ENCODE data around the gene RNF183.

The RNF183 gene

GRCh38 chr9:113299800-113300292, 3.3 kb downstream of the RNF183 start:
- TF ChIP-seq, protein P1, sequence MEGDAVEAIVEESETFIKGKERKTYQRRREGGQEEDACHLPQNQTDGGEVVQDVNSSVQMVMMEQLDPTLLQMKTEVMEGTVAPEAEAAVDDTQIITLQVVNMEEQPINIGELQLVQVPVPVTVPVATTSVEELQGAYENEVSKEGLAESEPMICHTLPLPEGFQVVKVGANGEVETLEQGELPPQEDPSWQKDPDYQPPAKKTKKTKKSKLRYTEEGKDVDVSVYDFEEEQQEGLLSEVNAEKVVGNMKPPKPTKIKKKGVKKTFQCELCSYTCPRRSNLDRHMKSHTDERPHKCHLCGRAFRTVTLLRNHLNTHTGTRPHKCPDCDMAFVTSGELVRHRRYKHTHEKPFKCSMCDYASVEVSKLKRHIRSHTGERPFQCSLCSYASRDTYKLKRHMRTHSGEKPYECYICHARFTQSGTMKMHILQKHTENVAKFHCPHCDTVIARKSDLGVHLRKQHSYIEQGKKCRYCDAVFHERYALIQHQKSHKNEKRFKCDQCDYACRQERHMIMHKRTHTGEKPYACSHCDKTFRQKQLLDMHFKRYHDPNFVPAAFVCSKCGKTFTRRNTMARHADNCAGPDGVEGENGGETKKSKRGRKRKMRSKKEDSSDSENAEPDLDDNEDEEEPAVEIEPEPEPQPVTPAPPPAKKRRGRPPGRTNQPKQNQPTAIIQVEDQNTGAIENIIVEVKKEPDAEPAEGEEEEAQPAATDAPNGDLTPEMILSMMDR (IDR thresholded peaks at IDR 0.05), result no peak

DNA sequence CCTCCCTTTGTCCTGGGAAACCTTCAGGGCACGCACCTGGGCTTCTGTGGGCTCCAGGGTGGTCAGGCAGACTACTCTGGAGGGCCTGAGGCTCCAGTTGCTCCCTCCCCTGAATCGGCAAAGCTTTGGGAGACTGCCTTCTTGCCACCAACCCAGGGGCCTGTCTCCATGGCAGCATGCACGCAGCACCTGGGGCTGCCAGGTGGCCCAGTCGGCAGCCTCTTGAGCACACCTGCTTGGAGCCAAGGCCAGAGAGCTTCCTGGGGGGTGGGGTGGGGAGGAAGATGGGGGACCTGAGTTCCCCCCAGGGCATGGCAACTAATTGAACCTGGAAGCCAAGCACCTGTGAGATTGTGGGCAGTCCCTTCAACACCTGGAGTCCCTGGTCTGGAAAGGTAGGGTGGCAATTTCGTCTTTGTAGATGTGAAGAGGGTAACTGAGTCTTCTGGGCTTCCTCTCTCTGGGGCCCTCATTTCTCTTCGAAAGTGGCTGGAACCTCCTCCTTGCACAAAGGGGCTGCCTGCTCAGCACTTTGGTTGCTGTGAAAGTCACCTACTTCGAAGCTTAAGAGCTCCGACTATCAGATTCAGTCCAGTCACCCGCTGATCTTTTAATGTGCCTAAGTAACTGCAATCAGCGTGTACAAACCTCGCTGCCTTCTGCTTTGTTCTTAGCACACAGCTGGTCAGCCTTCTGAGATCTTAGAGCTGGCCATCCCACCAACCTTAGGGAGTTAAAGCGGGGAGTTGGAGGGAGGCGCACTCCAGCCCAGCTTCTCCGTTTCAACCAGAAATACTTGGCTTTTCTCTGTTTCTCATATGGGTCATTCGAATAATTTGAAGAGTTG, 4.0 kb downstream of the RNF183 start:
- TF ChIP-seq, protein P1 (IDR thresholded peaks at IDR 0.05), result no peak

DNA sequence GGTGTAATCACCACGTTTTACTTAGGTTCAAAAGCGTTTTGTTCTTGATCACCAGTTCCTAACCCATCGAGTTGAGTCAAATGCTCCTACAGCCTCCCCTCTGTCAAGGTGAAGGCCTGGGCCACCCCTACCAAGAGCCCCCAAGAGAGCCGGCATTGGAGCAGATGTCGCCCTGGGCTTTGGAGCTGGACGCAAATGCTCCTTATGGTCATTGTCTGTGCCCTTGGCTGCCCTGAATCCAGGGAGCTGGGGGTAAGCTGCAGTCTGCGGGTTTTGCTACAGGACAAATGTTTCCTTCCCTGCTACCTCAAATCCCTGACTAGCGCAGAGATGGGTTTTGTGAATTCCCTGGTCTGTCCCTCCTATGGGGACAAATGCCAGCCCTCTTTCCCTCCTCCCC, 4.9 kb downstream of the RNF183 start:
- TF ChIP-seq, protein P1 (IDR thresholded peaks at IDR 0.05), result no peak

DNA sequence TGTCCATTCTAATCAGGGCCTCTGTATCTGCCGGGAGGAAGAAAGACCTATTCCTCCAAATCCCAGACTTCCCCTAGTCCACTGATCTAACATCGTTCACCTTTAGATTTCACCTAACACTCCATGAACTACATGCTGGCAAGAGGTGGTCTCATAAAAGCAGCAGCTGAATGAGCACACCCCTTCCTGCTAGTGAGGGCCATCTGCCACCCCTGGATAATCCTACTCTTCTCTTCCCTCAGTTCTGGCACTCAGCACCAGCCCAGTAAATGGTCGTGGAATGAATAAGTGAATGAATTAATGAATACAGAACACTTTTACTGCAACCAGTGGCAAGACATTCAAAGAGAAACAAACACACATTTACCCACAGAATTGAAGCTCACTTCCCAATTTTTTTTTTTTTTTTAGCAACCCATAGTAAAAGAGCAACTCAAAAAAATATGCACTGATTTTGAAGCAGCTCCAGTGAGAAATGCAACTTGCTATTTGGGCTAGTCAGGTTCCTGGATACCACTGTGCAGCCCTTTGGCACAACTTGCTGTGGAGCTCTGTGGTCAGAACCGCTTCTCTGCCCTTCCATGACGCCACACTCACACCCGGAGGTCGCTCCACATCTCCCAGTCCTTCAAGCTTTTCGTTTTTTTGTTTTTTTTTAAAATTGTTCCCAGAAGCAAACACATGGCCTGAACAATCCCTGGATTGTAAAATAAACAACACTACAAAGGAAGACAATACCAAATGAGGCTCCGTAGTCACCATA, 6.2 kb downstream of the RNF183 start:
- TF ChIP-seq, protein P1 (IDR thresholded peaks at IDR 0.05), result no peak

DNA sequence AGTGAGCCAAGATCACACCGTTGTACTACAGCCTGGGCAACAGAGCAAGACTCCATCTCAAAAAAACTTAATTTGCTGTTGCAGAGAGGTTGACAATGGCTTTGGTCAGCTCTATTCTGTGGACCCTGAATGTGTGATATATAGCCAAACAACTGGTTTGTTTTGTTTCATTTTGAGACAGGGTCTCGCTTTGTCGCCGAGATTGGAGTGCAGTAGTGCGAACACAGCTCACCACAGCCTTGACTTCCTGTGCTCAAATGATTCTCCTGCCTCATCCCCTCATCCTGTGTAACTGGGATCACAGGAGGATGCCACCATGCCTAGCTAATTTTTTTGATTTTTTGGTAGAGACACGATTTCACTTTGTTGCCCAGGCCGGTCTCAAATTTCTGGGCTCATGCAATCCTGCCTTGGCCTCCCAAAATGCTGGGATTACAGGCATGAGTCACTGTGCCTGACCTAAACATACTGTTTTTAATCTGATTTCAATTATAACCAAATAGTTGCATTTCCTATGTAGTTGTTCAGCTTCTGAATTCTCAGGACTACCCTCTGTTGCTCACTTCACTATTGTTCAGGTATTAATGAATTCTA, 9.8 kb downstream of the RNF183 start:
- TF ChIP-seq, protein P1 (IDR thresholded peaks at IDR 0.05), result no peak

GRCh38 chr9:113290052-113290607, 13.0 kb downstream of the RNF183 start:
- TF ChIP-seq, protein P1 (IDR thresholded peaks at IDR 0.05), result no peak

DNA sequence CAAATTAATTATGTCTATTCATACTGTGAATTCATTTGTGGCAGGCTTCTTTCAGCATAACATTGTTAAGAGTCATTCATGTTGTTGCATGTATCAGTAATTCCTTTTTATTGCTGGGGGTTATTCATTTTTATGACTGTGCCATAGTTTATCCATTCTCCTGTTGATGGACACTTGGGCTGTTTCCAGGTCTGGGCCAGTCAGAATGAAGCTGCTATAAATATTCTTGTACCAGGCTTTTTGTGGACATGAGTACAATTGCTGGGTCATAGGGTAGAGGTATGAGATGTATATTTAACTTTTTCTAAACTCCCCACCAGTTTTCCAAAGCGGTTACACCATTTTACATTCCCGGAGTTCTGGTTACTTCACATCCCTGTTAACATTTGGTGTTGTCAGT, 14.1 kb downstream of the RNF183 start:
- TF ChIP-seq, protein P1 (IDR thresholded peaks at IDR 0.05), result no peak

All from LNCAP (cell line).